Eye (tissue), 1 donor: Measurements from ENCODE around the gene EPN2.

Source experiments
- DNase-seq: peaks from one replicate; pipeline ENCODE4 v3.0.0-alpha.2; 2015

The EPN2 gene

DNA sequence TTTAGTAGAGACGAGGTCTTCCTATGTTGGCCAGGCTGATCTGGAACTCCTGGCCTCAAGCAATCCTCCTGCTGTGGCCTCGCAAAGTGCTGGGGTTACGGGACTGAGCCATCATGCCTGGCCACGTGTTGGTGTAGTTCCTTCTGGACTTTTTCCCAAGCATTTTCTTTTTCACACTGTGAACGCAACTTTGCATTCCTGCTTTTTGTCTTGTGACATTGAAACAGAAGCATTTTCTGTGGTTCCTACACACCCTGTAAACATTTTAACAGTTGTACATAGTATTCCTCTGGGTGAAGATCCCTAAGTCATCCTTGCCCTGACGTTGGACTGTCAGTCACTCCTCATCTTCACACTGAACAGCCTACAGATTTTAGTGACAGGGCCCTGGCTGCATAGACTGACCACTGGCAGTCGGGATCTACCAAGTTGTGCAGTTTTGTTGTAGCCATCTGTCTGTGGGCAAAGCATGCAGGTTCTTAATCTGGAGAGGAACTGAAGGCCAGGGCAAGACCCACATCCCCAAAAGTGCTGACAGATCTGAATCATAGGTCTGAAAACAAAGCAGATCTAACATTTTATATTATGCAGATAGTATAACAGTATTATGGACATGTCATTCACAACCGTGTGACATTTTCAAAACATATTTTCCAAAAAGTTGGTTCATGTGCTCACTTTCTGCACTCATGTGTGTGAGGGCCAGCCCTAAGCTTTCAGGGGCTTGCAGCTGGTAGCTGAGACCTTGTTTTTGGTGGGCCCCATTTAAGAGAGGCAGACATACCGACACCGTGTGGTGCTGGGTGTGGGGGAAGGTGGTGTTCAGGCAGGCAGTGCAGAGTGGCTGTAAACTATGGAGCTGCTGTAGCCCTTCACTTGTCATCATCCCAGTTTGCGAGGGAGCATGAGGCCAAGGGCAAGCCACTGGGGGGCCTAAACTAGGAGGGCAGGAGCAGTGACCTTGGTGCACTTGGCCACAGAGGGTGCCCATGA is 59.9 kb downstream of the EPN2 start:
- DNase-seq: no peak

DNA sequence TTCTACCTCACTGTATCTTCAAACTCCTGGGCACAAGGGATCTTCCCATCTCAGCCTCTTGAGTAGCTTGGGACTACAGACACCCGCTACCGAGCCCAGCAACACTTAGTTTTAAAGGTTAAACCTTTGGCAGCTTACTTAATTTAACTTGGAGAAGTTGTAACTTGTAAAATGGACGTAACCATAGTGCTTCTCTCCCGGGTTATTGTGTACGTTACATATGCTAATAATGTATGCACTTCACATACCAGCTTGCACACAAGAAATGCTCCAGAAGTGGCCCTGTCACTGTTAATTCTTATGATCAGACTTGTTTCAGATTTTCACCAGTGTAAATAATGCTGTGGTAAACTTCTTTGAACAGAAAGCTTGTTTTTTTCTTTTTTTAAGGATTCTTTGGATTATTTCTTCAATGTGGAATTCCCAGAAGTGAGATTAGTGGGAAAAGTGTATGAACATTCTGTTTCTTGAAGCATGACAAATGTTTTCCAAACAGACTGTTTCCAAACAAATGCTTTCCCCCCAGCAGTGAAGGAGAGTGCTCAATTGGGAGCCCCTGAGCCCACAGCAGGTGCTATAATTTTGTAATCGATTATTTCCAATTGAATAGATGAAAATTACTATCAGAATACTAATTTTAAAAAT is 61.5 kb downstream of the EPN2 start:
- no peak for DNase-seq

DNA sequence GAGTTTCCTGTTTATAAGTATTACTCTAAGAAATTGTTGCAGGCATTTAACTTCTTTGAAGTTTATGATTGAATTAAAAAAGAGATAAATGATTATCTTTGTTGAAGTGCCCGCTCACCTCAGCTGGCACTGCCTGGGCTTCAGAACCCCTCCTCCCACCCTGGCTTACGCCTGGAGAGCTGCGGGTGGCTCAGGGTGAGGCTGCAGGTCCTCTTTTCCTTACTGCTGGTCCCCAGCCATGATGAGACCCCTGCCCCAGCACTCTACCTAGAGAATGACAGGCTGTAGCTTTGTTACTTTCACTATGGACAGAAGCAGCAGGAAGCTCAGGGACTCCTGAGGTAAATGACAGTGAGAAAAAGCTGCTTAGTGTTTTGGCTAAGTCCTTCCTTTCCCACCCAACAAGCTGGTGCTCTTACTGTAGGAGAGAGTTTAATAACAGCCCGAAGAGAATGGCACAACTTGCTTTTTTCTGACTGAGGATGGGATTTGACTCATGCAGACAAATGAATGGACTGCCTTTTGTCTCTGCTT is 62.1 kb downstream of the EPN2 start:
- no peak for DNase-seq

DNA sequence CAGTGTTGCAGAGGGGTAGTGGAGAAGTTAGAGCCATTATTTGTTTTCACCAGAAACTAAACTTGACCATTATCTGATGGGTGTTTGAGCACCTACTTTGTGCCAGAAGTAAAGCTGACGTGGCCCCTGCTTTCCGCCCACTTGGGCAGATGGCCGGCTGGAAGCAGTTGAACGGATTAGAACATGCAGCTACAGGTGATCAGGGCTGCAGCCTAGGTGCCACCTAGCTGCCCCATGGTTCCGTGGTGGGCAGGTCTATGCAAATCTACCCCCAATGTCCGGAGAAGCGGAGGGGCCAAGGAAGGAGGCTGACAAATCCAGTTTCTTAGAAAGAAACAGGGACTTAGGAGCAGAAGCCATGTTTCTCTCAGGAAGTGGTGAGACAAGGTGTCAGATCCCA is 62.7 kb downstream of the EPN2 start:
- DNase-seq: no peak

DNA sequence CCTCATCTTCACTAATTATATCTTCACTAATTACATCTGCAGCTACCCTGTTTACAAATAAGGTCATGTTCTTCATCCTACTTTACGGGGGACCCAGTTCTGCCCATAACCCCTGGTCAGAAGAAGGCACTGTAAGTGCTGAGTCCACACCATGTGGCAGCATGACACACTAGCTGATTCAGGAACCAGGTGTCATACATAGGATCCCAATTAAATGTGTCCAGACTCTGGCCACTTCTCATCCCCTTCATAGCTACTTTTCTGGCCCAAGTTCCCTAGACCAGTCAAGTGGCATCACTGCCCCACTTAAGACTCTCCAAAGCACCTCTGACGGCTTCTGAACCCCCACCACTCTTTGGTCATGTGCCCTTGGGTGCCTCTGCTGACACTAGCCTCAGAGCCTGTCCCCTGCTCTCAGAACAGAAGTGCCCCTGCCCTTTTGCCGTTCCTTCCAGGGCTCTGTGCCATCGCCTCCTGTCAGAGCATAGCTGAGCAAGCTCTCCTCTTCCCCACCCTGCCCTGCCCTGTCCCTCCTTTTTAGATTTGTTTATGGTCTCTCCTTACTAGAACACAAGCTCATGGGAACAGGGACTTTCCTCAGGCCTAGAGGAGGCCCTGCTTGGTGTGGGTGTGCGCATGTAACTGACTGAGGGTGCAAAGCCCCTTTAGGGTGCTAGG is 64.2 kb downstream of the EPN2 start:
- DNase-seq: no peak

DNA sequence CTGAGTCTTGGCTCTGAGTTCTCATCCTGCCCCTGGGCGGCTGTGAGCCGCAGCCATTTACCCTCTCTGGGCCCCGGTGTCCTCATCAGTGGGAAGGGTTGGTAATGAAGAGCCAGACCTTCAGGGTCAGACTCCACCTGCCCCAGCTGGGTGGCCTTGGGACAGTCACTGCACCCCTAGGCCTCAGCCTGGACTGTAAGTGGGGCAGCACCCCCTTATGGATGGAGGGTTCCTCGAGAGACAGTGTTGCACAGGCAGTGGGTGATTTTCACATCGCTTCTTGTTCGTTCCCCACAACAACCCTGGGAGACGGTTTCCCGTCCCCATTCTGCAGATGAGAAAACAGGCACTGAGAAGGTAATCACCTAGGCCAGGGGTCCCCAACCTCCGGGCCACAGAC is 64.8 kb downstream of the EPN2 start:
- no peak for DNase-seq

DNA sequence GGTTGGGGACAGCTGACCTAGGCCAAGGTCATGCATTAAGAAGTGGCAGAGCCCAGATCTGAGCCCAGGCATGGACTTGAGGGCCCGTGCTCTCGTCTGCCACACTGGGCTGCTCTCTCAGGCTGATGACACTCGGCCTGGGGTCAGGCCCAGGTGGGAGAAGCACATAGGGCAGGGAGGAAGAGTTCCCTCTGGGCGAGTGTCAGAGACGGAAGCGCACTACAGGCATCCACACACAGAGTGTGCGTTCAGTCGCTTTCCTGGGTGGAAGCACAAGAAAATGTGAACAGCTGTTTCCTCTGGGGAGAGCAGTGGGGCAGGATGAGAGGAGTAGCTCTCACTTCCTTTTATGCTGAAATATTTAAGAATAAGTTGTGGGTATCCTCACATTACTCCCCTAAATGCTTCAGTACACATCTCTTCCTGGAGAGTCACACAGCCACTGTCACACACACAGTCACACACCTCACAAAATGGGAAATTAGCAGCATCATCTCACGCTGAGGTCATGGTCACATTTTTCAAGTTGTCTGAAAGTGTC is 65.7 kb downstream of the EPN2 start:
- no peak for DNase-seq

DNA sequence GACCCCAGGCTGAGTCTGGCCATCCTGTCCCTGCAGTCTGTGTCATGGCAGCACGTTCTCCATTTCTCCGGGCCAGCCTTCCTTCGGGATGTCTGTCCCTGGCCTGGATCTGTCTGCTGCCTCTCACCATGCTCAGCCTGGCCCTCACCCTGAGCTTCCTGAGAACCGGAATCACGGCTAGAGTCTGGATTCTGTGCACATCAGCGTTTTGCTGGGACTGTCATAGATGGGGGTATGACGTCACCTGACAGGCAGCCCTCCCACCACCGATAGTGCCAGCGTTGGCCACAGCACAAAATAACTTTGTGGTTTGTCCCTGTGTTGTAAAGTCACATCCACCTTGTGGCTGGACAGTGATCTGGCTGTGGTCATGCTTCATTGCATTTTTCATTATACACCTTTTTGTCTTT is 66.2 kb downstream of the EPN2 start:
- DNase-seq: no peak

DNA sequence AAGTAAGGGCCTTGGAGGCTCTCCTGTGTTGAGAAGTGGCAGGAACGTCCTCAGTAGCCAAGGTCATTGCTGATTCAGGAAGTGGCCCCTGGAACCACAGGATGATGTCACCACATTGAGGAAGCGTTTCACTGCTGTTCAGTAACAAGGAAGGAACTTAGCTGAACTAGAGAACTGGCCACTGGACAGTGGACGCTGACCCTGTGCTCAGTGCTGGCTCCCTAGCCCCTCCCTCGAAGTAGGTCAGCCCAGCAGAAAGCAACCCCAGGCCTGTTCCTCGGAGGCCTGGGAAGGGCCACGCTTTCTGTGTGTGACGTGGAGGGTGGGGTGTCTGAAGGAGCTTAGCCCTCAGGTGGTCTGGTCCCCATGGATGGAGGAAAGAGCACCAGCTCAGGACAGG is 67.0 kb downstream of the EPN2 start:
- DNase-seq: no peak

DNA sequence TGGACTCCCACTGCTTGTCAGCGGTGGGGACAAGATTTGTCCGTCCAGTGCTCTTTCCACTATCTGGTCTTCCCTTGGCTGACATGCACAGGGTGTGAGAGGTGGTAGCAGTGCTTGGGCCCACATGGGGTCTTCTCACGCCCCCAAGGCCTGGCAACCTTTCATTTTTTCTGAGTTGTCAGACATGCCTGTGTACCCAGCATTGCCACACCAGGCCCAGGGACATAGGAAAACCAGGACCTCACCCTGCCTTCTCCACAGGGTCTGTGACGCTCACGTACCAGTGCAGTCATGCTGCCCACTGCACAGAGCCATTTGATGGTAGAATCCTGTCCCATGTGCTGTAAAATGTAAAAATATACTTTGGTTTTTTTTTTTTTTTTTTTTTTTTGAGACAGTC is 67.6 kb downstream of the EPN2 start:
- no peak for DNase-seq

DNA sequence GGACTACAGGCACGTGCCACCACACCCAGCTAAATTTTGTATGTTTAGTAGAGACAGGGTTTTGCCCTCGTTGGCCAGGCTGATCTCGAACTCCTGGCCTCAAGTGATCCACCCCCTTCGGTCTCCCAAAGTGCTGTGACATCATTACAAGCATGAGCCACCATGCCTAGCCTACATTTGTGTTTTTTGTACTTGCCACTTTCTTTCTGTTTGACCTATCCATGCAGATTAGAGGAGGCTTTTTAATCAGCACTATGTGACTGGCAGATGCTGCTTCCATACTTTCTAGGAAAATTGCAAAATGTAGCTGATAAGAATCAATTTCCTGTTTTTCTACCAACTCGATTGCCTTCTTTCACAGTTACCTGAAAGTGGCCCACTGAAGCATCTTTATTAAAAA is 68.1 kb downstream of the EPN2 start:
- DNase-seq: no peak

DNA sequence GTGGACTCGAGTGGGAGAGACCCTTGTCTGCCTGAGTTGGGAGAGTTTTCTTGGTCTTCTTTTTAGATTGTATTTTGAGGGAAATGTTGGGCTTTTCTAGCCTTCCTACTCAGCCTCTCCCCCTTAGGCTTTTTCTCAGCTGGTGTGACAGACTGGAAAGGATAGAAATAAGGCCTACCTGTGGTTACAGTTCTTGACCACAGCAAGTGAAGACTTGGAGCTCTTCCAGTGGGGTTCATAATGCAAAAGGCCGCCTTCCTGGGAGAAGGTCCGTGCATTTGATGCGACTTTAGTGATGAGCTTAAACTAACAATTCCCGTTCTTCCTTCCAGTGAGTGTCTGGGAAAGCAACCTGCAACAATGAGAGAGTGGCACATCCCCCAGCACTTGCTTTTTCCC is 68.6 kb downstream of the EPN2 start:
- DNase-seq: no peak

DNA sequence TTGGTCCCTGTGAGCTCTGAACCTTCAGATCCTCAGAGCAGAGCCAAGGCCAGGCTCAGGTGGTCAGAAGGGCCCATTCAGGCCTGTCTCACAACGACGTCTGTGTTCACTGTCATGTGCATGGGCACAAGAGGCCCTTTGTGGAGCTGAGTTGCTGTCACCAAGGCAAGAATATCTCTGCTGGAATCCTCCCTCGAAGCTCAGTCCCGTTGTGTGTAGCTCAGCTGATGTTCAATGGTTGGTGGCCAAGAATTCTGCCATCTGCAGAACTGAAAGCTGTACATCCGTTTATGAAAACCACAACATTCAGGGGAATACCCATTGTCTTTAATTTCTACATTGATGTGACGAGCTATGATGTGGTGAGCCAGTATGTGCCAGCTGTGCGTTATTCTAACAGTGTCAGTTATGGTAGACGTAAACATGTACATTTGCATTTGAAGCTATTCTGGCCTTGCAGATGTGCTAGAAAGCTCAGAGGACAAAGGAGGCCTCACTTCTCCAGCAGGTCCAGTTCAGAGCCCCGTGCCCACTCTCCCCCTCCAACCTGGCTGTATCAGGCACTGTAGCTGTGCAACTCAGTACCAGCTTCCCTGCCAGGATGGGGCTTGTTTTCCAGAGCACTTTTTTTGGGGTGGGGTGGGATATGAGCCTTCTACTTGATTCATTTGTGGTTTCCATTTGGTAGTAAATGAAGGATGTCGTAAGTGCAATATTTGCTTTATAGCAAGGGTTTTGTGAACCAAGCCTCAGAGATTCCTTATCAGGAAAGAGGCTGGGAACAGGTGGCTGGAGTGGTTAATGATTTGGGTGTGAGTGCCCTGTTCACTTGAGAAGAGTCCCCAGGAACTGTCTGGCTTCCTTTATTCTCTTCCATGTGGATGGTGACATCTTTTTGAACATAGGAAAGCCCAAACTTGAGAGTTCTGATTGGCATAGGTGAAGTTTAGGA is 69.3 kb downstream of the EPN2 start:
- no peak for DNase-seq

DNA sequence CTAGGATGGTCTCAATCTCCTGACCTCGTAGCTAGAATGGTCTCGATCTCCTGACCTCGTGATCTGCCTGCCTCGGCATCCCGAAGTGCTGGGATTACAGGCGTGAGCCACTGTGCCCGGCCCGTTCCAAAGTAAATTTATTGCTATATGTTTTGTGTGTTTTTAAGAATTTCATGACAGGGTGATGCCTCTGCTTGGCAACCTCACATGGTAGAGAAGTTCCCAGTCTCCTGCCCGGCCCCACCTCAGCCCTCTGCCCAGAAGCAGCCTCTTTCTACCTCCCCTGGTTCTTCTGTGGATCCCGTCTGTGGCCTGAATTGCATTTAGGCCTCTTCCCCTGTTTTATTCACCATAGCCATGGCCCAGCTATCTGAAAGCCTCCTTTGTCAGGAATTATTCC is 70.4 kb downstream of the EPN2 start:
- no peak for DNase-seq

DNA sequence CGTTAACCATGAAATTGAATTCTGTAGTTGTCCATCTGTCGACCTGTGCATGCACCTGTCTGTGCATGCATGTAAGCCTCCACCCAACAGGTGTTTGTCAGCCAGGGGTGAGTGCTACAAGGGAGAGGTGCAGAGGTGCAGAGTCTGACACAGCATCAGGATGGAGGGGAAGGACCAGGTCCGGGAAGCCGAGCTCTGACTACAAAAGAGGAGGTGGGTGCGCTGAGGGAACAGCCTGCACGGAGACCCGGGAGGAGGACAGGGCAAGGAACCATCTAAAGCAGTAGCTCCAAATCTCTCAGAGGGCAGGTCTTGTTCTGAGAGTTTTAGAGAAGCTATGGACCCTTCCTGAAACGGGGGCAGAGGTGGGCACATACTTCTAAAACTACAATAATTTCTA is 71.2 kb downstream of the EPN2 start:
- DNase-seq: no peak

DNA sequence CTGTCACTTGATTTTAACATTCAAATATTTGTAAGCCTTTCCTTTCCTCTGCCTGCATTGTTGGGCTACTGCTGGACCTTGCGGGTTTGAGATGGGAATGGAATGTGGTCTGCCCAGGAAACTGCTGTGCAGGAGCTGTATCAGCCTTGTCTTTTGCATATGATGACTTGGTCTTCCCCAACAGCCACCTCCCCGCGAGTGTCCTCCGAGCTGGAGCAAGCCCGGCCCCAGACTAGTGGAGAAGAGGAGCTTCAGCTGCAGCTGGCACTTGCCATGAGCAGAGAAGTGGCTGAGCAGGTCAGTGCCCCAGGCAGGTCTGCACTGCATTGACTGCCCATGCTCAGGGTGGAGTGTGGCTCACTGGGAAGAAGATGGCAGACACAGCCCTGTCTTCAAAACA is 72.5 kb downstream of the EPN2 start:
- no peak for DNase-seq

DNA sequence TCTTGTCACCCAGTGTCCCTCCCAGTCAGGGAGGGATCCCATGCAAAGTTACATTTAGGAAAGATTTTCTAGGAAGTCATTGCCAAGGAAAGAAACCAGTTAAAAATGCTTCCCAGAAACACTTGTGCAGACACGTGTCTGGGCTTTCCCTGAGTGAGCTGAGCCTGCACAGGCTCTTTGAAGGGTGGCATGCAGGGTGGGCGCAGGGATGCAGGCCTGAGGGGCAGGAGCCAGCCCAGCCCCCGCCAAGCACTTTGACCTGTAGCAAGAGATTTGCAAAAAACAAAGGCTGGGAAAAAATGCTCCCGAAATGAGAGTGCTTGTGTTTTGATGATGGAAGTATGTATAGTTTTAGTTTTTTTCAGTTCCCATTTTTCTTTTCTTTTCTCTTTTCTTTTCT is 73.0 kb downstream of the EPN2 start:
- DNase-seq: no peak

DNA sequence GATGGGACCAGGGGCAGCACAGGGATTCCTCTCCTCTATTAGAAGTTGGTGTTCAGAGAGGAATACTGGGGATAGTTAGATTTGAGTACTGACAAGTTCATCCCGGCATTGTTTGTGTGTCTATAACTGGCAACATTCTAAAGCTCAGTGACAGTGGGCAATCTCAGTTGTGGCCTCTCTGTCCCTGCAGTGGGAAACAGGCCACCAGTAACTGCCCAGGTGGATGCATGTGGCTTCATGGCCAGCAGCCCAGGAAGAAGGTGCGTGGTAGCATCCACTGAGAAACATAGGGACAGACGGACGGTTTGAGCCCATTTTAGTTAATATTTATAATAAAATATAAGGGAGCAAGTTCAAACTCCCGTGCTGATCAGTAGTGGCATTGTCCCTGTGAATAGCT is 73.8 kb downstream of the EPN2 start:
- no peak for DNase-seq

DNA sequence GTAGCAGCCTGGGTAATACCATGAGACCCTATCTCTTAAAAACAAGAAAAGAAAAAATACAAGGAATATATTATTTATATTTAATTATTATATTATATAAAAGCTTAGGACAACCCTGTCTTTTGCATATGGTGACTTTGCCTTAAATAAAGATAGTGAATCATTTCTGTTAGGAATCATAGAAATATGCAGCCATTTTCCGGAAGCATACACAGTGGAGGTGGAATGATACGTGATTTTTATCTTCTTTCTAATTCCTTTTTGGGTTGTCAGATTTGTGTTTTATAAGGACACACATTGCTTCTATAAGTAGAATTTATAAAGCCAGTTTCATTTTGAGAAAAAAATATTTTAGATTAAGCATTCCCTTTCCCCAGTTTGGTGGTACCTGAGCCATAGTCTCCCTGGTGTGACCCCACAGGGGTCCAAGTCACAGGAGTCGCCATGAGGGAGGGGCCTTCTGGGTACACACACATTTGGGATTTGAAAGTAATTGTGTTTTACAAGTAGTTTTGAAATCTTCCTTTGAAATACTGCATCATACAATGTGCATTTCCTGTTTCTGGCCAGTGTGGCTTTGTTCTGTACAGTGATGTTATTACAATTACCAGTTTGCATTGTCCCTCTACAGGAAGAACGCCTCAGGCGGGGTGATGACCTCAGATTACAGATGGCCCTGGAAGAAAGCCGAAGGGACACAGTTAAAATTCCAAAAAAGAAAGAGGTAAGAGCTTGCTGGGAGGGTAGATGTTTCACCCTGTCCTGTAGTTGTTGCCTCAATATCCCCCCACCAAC is 74.5 kb downstream of the EPN2 start:
- DNase-seq: no peak

DNA sequence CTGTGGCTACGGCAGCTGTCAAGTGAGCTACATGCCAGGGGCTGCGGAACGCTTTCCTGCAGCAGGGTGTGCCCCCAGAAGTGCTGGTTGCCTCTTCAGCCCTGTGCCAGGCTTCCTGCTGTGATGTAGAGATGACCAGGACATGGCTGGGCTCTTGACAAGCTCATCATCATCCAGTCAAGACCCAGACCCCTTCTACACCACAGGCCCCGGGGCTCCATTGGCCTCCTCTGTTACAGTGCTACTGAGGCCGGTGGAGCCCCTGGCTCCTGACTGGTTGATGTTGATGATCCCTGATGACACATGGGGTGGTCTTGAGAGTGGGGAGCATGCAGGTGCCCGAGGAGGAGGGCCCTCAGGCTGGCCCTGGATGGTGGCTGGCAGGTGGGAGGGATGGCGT is 75.2 kb downstream of the EPN2 start:
- DNase-seq: no peak

DNA sequence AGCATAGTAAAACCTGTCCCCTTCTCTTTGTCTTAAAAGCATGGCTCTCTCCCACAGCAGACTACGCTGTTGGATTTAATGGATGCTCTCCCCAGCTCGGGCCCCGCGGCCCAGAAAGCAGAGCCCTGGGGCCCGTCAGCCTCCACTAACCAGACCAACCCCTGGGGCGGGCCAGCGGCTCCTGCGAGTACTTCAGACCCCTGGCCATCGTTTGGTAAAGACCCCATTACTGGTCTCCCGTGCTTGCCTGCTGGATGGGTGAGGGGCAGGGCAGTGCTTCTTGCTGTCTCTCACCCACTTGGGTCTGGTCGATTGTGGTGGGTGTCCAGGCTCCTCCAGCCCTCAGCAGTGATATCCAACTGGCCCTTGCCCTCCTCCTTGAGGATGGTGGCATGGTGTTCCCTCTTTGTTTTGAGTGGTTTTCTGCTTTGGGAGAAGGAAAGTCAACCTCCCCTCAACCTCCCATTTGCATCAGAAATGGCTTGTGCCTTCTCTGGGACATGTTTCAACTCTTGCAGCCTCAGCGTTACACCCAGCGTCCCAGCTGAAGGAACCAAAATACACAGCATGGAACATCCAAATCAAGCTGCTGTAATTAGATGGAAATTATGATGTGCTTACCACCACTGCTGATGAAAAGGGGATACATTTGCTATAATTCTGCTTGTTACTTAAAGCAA is 76.0 kb downstream of the EPN2 start:
- no peak for DNase-seq
